ENCODE results near the gene ZNHIT3.

Gene ZNHIT3

DNA sequence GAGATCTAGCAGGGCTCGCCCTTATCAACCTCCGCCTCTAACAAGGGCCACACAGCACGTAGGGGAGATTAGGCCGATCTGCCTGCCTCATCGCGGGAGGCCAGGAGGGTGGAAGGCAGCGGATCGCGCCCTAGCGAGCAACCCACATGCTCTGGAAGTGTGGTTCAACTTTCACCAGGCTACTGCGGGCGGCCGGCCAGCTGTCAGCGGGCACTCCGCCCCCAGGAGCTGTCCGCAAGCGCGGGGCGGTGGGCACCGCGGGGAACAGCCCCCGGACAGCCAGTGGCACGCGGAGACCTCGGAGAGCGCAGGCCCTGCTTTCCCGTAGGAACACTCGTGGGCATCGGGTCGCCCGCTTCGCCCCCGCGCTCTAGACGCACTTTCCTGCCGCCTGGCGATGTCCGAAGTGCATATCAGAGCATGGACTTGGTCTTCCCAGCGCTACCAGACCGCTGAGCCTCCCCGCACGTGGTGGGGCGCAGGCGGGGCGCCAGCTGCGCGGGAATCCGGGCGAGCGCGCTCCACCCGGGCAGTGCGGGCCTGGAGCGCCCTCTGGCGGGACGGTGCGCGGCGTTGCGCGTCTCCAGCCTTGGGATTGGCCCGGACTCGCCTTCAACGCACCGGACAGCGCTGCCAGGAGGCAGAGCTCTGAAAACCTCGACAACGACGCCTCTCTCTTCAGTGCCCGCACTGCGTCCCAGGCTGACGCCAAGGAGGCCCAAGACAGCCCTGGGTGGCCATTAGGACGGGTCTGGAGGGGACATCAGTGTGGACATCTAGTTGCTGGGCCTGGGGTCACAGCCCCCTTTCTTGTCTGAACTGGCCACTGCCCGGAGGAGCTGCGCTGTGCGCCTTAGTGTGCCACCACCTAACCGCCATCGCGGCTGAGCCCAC lies 3.6 kb upstream of the ZNHIT3 start:
- in situ Hi-C loops (cut with HindIII; ENCODE audit: low sequenced_read_pairs) = loop anchor here (25.0 kb wide), 1 partner anchor 621 kb away; the partner anchor contains the start of gene HEATR9

DNA sequence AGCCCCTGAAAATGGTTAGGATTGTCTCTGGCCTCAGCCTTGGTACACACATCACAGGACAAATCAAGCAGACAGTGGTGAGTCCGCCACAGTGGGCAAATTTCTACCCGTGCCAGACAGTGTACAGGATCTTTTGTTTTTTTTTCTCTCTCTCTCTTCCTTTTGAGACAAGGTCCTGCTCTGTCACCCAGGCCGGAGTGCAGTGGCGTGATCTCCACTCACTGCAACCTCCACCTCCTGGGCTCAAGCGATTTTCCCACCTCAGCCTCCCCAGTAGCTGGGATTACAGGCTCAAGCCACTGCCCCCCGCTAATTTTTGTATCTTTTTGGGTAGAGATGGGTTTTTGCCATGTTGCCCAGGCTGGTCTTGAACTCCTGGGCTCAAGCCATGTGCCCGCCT lies 2.5 kb upstream of the ZNHIT3 start:
- in situ Hi-C loops (cut with HindIII; ENCODE audit: low sequenced_read_pairs) = loop anchor here (25.0 kb wide), 1 partner anchor 622 kb away; the partner anchor contains the start of gene HEATR9

DNA sequence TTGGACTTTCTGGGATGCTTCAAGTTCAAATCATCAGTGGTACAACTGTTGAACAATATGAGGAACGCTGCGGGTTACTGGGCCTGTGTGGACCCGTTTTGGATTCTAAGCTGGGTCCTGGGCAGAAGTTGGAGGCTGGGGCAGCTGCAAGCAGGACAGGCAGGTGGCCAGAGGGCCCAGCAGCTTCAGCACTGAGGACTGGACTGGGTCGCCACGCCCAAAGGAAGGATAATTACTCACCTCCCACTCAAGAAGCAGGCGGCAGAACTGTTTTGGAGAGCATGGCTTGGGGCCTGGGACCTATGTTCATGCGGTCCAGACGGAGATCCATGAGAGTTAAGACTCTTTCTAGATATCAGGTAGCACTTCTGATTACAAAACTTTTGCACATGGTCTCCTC lies 1.5 kb upstream of the ZNHIT3 start:
- in situ Hi-C loops (cut with HindIII; ENCODE audit: low sequenced_read_pairs) = loop anchor here (25.0 kb wide), 1 partner anchor 623 kb away; the partner anchor contains the start of gene HEATR9

- in situ Hi-C loops (cut with HindIII; ENCODE audit: low sequenced_read_pairs) = loop anchor here (25.0 kb wide), 1 partner anchor 624 kb away; the partner anchor contains the start of gene HEATR9
Observed at GRCh38 chr17:36485805-36486203, 677 bp upstream of the ZNHIT3 start.

GRCh38 chr17:36493956-36494355 lies 7.5 kb downstream of the ZNHIT3 start:
- in situ Hi-C loops (cut with HindIII; ENCODE audit: low sequenced_read_pairs) = loop anchor here (25.0 kb wide), 1 partner anchor 632 kb away; the partner anchor contains the start of gene HEATR9

DNA sequence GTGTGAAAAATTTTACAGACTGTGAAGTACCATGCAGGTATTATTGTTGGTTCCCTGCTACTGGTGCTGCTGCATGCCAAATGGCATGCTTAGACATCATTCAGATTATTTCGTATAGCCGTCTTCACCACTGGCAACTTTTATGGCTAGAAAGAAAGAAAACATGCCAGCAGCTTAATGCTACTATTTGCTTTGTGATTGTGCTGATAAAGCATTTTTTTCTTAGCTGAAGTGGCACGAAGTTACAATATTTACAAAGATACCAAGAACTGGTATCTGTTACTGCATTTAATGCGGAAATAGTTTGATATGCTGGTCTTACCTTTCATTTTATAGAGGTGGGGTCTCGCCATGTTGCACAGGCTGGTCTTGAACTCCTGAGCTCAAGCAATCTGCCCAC lies 8.2 kb downstream of the ZNHIT3 start:
- in situ Hi-C loops (cut with HindIII; ENCODE audit: low sequenced_read_pairs) = loop anchor here (25.0 kb wide), 1 partner anchor 632 kb away; the partner anchor contains the start of gene HEATR9

- in situ Hi-C loops (cut with HindIII; ENCODE audit: low sequenced_read_pairs) = loop anchor here (25.0 kb wide), 1 partner anchor 633 kb away; the partner anchor contains the start of gene HEATR9
Observed at GRCh38 chr17:36495076-36495578, 8.6 kb downstream of the ZNHIT3 start.

- in situ Hi-C loops (cut with HindIII; ENCODE audit: low sequenced_read_pairs) = loop anchor here (25.0 kb wide), 1 partner anchor 634 kb away; the partner anchor contains the start of gene HEATR9
Observed at GRCh38 chr17:36496018-36496789, 9.7 kb downstream of the ZNHIT3 start.

GRCh38 chr17:36498155-36498554 lies 11.7 kb downstream of the ZNHIT3 start:
- in situ Hi-C loops (cut with HindIII; ENCODE audit: low sequenced_read_pairs) = loop anchor here (25.0 kb wide), 1 partner anchor 636 kb away; the partner anchor contains the start of gene HEATR9

DNA sequence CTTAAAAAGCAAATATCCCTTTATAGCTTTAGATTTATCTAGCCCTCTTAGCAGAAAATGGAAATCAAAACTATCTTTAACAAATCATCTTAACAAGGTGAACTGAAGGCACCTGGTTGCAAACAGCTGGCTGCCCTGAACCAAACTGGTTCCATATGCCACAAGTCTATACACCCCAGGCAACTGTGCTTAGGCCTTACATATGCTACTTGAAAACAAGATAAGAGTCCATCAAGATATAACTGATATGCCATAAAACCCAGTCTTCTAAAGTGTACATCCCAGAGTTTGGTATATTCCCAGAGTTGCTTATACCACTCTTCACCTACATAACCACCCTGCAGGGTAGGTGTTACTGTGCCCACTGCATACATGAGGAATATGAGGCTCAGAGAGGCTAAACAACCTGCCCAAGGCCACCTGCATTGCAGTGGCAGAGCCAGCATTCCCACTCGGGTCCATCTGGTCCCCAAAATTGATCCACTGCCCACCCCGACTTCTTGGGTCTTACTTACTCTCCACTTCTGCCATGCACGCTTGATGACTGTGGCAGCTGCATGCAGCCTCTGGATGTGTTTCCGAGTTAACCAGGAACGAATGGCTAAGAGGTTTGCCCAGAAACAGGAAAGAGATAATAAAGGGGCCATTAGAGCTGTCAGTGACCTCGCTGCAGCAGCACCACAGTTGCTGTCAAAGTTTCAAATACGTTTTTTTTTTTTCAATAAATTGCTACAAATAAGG lies 12.2 kb downstream of the ZNHIT3 start:
- in situ Hi-C loops (cut with HindIII; ENCODE audit: low sequenced_read_pairs) = loop anchor here (25.0 kb wide), 1 partner anchor 636 kb away; the partner anchor contains the start of gene HEATR9

GRCh38 chr17:36500745-36501225 lies 14.3 kb downstream of the ZNHIT3 start:
- in situ Hi-C loops (cut with HindIII; ENCODE audit: low sequenced_read_pairs) = no loop called here

GRCh38 chr17:36501351-36501750 lies 14.9 kb downstream of the ZNHIT3 start:
- in situ Hi-C loops (cut with HindIII; ENCODE audit: low sequenced_read_pairs) = no loop called here

- in situ Hi-C loops (cut with HindIII; ENCODE audit: low sequenced_read_pairs) = no loop called here
Observed at GRCh38 chr17:36501963-36502362, 15.5 kb downstream of the ZNHIT3 start.

DNA sequence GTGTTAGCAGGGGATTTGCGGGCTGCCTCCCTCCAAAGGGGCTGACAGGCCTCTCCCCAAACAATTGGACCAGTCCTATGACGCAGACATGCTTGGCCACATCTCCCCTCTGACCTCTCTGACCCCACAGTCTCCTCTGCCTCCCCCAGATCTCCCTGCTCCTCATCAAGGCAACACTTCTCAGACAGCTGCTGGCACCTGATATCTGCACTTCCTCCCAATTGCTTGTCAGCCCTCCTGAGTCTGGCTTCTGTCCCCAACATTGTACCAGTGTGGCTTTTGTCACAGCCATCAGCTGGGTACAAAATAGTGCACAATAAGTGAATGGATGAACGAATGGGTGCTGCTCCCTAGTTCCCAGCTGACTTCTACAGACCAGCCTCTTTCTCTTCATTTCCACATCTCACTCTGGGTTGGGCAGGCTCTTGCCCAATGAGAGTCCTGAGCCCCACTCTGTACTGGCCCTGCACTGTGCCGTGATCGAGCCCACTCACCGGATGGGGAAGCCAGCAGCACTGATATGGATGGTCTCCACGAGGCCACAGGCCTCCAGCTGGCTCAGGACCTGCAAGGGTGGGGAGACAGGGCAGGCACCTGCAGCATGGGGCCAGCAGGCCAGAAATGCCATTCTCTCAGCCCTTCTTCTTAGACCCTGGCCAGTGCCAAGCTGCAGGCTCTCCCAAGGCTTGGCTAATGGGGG lies 17.1 kb downstream of the ZNHIT3 start:
- in situ Hi-C loops (cut with HindIII; ENCODE audit: low sequenced_read_pairs) = no loop called here

DNA sequence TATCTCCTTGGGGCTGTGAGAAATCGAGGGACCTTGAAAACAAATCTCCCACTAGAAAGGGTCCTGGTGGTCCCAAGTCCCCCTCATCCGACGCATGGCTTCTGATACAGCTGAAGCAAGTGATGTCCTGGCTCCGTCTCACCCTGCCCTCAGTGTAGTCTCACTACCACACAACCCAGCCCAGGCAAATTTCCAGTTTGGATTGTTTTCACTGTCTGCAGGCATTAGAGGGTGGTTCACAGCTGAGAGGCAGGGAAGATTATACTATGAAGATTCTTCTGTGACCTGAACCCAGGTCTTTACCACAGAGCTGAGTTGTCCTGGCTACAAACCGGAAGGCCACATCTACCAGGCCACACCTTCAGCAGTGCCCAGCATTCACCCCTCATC lies 17.7 kb downstream of the ZNHIT3 start:
- in situ Hi-C loops (cut with HindIII; ENCODE audit: low sequenced_read_pairs) = no loop called here

DNA sequence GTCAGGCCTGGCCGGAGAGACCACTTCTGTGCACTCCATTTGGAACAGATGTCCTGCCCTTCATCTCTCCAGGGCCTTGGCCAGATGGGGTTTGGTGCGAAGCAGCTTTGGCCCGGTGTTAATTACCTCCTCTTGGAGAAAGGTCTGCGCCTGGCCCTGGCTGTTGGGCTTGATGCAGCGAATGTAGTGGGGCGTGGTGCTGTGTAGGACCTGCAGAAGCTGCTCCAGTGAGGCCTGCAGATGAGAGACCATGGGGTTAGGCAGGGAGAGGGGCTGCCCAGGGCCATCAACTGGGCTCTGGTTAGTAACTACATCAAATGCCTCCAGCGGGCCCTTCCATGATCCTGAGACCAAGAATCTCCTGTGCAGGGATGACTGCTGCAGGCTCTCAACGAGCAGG lies 18.7 kb downstream of the ZNHIT3 start:
- in situ Hi-C loops (cut with HindIII; ENCODE audit: low sequenced_read_pairs) = no loop called here

- in situ Hi-C loops (cut with HindIII; ENCODE audit: low sequenced_read_pairs) = no loop called here
Observed at GRCh38 chr17:36506249-36506826, 19.9 kb downstream of the ZNHIT3 start.

- in situ Hi-C loops (cut with HindIII; ENCODE audit: low sequenced_read_pairs) = no loop called here
Observed at GRCh38 chr17:36506831-36507230, 20.4 kb downstream of the ZNHIT3 start.

DNA sequence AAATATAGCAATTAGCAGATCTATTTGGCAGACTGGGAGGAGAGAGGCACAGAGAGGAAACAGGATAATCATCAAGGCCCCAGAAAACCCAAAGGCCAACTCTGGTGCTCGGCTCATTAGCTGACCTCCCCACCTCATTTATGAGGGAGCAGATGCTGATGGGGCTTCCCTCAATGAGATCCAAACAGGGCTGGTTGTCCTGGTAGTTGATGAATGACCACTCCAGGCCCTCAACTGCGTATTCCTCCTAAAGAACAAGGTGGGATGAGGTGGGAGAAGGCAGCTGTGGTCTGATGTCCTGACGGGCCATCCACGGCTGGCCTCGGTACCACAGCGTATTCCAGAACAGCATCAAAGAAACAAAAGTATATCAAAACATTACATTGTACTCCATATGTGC lies 20.8 kb downstream of the ZNHIT3 start:
- in situ Hi-C loops (cut with HindIII; ENCODE audit: low sequenced_read_pairs) = no loop called here
